HL-60 (cell line): ENCODE data around the gene ZNF786.

Experiments used
- POLR2AphosphoS5 ChIP-seq: IDR thresholded peaks from 2 replicates; pipeline ENCODE4 v1.6.1; 2012; ENCODE audit warnings: low read depth
- SPI1 ChIP-seq: IDR thresholded peaks from 2 replicates; pipeline ENCODE4 v1.6.1; 2012; ENCODE audit warnings: low read depth, mild to moderate bottlenecking, borderline replicate concordance
- TF ChIP-seq, protein P1 (sequence below): IDR thresholded peaks from one replicate; pipeline ENCODE4 v1.5.1; 2011; ENCODE audit warnings: low read length, control low read depth, inconsistent platforms; ENCODE audit not compliant: insufficient read depth

DNA sequence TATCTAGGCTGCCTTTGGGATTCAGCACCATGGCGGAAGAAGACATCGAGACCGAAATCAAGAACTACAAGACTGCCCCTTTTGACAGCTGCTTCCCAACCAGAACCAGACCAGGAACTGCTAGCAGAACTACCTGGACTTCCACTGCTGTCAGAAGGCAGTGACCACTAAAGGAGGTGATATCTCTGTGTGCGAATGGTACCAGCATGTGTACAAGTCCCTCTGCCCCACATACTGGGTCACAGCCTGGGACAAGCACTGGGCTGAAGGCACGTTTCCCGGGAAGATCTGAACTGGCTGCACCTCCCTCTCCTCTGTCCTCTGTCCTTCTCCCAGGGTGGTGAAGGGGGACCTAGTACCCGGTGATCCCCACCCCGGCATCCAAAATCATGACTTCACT, 36.6 kb downstream of the ZNF786 start:
- TF ChIP-seq, protein P1, sequence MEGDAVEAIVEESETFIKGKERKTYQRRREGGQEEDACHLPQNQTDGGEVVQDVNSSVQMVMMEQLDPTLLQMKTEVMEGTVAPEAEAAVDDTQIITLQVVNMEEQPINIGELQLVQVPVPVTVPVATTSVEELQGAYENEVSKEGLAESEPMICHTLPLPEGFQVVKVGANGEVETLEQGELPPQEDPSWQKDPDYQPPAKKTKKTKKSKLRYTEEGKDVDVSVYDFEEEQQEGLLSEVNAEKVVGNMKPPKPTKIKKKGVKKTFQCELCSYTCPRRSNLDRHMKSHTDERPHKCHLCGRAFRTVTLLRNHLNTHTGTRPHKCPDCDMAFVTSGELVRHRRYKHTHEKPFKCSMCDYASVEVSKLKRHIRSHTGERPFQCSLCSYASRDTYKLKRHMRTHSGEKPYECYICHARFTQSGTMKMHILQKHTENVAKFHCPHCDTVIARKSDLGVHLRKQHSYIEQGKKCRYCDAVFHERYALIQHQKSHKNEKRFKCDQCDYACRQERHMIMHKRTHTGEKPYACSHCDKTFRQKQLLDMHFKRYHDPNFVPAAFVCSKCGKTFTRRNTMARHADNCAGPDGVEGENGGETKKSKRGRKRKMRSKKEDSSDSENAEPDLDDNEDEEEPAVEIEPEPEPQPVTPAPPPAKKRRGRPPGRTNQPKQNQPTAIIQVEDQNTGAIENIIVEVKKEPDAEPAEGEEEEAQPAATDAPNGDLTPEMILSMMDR: no peak
- no peak for TF ChIP-seq POLR2AphosphoS5
- TF ChIP-seq SPI1: no peak
